Measurements from ENCODE around the gene ABHD3.
"Not testable (repeated sequence)": the region's sequence is repeated elsewhere in the genome, so short reads cannot be mapped to it uniquely, and the experiment has no call there.

Gene ABHD3

DNA sequence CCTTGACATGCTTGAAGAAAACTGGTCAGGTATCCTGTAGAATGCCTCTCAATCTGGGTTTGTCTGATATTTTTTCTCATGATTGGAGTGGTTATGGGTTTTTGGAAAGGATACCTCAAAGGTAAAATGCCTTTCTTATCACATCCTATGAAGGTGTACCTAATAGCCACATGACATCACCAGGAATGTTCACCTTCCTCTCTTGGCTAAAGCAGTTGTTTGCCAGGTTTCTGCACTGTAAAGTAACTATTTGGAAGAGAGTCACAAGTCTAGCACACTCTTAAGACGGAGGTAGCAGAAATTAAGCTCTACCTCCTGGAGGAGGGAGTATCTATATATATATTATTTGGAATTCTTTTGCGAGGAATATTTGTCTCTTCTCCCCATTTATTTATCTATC, 18.1 kb upstream of the ABHD3 start:
- no peaks in the 10 kb centered on the region for H3K36me3 ChIP-seq (ENCODE audit: insufficient read depth, low read length)
- TF ChIP-seq, protein P1, sequence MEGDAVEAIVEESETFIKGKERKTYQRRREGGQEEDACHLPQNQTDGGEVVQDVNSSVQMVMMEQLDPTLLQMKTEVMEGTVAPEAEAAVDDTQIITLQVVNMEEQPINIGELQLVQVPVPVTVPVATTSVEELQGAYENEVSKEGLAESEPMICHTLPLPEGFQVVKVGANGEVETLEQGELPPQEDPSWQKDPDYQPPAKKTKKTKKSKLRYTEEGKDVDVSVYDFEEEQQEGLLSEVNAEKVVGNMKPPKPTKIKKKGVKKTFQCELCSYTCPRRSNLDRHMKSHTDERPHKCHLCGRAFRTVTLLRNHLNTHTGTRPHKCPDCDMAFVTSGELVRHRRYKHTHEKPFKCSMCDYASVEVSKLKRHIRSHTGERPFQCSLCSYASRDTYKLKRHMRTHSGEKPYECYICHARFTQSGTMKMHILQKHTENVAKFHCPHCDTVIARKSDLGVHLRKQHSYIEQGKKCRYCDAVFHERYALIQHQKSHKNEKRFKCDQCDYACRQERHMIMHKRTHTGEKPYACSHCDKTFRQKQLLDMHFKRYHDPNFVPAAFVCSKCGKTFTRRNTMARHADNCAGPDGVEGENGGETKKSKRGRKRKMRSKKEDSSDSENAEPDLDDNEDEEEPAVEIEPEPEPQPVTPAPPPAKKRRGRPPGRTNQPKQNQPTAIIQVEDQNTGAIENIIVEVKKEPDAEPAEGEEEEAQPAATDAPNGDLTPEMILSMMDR (conservative IDR thresholded peaks at IDR 0.05; ENCODE audit: low read length): no peak
- no peak for TF ChIP-seq EZH2phosphoT487 (IDR thresholded peaks at IDR 0.05; ENCODE audit: borderline replicate concordance)
- H3K79me2 ChIP-seq (ENCODE audit: insufficient read depth, low read length): no peaks in the 10 kb centered on the region
- no peaks in the 10 kb centered on the region for H3F3A ChIP-seq (ENCODE audit: low read depth)
- H3K4me1 ChIP-seq (ENCODE audit: insufficient read depth, low read length, poor library complexity, severe bottlenecking): peaks cover 4% of the 10 kb centered on the region
- no peaks in the 10 kb centered on the region for H3K9me2 ChIP-seq (replicated peaks; ENCODE audit: low read depth, low read length)
- no peaks in the 10 kb centered on the region for H4K20me1 ChIP-seq (ENCODE audit: insufficient read depth, low read length, poor library complexity, severe bottlenecking)
- no peaks in the 10 kb centered on the region for H3K9me3 ChIP-seq (ENCODE audit: insufficient read depth, low read depth, low read length)
- H3K9ac ChIP-seq (ENCODE audit: low read depth, low read length, poor library complexity, severe bottlenecking): no peak overlapping the region
- H3K4me3 ChIP-seq (ENCODE audit: low read length, poor library complexity, severe bottlenecking): no peak overlapping the region
- no peak overlapping the region for H2AFZ ChIP-seq (ENCODE audit: low read length)
- H3K4me2 ChIP-seq (ENCODE audit: low read depth, low read length, poor library complexity, severe bottlenecking): no peak overlapping the region
- H3K27me3 ChIP-seq (ENCODE audit: insufficient read depth, low read length, poor library complexity, severe bottlenecking): no peaks in the 10 kb centered on the region

GRCh38 chr18:21714474-21714873, 9.9 kb upstream of the ABHD3 start:
- no peaks in the 10 kb centered on the region for H3K9me2 ChIP-seq (replicated peaks; ENCODE audit: low read depth, low read length)
- H3K9me3 ChIP-seq (ENCODE audit: insufficient read depth, low read depth, low read length): no peaks in the 10 kb centered on the region
- H3K9ac ChIP-seq (ENCODE audit: low read depth, low read length, poor library complexity, severe bottlenecking): no peak overlapping the region
- no peaks in the 10 kb centered on the region for H4K20me1 ChIP-seq (ENCODE audit: insufficient read depth, low read length, poor library complexity, severe bottlenecking)
- no peaks in the 10 kb centered on the region for H3K79me2 ChIP-seq (ENCODE audit: insufficient read depth, low read length)
- H3K4me1 ChIP-seq (ENCODE audit: insufficient read depth, low read length, poor library complexity, severe bottlenecking): no peaks in the 10 kb centered on the region
- no peaks in the 10 kb centered on the region for H3K27me3 ChIP-seq (ENCODE audit: insufficient read depth, low read length, poor library complexity, severe bottlenecking)
- no peak overlapping the region for H3K4me3 ChIP-seq (ENCODE audit: low read length, poor library complexity, severe bottlenecking)
- H3K36me3 ChIP-seq (ENCODE audit: insufficient read depth, low read length): no peaks in the 10 kb centered on the region
- H3F3A ChIP-seq (ENCODE audit: low read depth): no peaks in the 10 kb centered on the region
- H2AFZ ChIP-seq (ENCODE audit: low read length): no peak overlapping the region
- TF ChIP-seq, protein P1 (conservative IDR thresholded peaks at IDR 0.05; ENCODE audit: low read length): no peak
- no peak for TF ChIP-seq EZH2phosphoT487 (IDR thresholded peaks at IDR 0.05; ENCODE audit: borderline replicate concordance)
- no peak overlapping the region for H3K4me2 ChIP-seq (ENCODE audit: low read depth, low read length, poor library complexity, severe bottlenecking)

DNA sequence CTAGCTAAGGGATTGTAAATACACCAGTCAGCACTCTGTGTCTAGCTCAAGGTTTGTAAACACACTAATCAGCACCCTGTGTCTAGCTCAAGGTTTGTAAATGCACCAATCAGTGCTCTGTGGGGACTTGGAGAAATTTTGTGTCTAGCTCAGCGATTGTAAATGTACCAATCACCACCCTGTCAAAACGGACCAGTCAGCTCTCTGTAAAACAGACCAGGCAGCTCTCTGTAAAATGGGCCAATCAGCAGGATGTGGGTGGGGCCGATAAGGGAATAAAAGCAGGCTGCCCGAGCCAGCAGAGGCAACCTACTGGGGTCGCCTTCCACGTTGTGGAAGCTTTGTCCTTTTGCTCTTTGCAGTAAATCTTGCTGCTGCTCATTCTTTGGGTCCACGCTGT, 2.6 kb upstream of the ABHD3 start:
- H2AFZ ChIP-seq (ENCODE audit: low read length); H3K4me3 ChIP-seq (ENCODE audit: low read length, poor library complexity, severe bottlenecking); H3K9ac ChIP-seq (ENCODE audit: low read depth, low read length, poor library complexity, severe bottlenecking); H3K9me2 ChIP-seq (replicated peaks; ENCODE audit: low read depth, low read length); H3K36me3 ChIP-seq (ENCODE audit: insufficient read depth, low read length); H3K9me3 ChIP-seq (ENCODE audit: insufficient read depth, low read depth, low read length); H3F3A ChIP-seq (ENCODE audit: low read depth); H4K20me1 ChIP-seq (ENCODE audit: insufficient read depth, low read length, poor library complexity, severe bottlenecking); H3K4me2 ChIP-seq (ENCODE audit: low read depth, low read length, poor library complexity, severe bottlenecking); H3K27me3 ChIP-seq (ENCODE audit: insufficient read depth, low read length, poor library complexity, severe bottlenecking): not testable (repeated sequence)
- H3K4me1 ChIP-seq (ENCODE audit: insufficient read depth, low read length, poor library complexity, severe bottlenecking): peaks cover 17% of the 10 kb centered on the region
- H3K79me2 ChIP-seq (ENCODE audit: insufficient read depth, low read length): peaks cover 19% of the 10 kb centered on the region

GRCh38 chr18:21706386-21706865, 1.9 kb upstream of the ABHD3 start:
- no peaks in the 10 kb centered on the region for H3K9me3 ChIP-seq (ENCODE audit: insufficient read depth, low read depth, low read length)
- no peak for TF ChIP-seq EZH2phosphoT487 (IDR thresholded peaks at IDR 0.05; ENCODE audit: borderline replicate concordance)
- TF ChIP-seq, protein P1 (conservative IDR thresholded peaks at IDR 0.05; ENCODE audit: low read length): no peak
- H4K20me1 ChIP-seq (ENCODE audit: insufficient read depth, low read length, poor library complexity, severe bottlenecking): peaks cover 8% of the 10 kb centered on the region
- H3K9me2 ChIP-seq (replicated peaks; ENCODE audit: low read depth, low read length): no peaks in the 10 kb centered on the region
- H3F3A ChIP-seq (ENCODE audit: low read depth): no peaks in the 10 kb centered on the region
- H3K79me2 ChIP-seq (ENCODE audit: insufficient read depth, low read length): peaks cover 26% of the 10 kb centered on the region
- no peak overlapping the region for H3K4me2 ChIP-seq (ENCODE audit: low read depth, low read length, poor library complexity, severe bottlenecking)
- H3K4me1 ChIP-seq (ENCODE audit: insufficient read depth, low read length, poor library complexity, severe bottlenecking): peaks cover 24% of the 10 kb centered on the region
- no peak overlapping the region for H2AFZ ChIP-seq (ENCODE audit: low read length)
- H3K9ac ChIP-seq (ENCODE audit: low read depth, low read length, poor library complexity, severe bottlenecking): no peak overlapping the region
- no peaks in the 10 kb centered on the region for H3K27me3 ChIP-seq (ENCODE audit: insufficient read depth, low read length, poor library complexity, severe bottlenecking)
- H3K4me3 ChIP-seq (ENCODE audit: low read length, poor library complexity, severe bottlenecking): no peak overlapping the region
- H3K36me3 ChIP-seq (ENCODE audit: insufficient read depth, low read length): no peaks in the 10 kb centered on the region
